NAMALWA (cell line): ENCODE measurements around the gene PCSK4.
A peak's percentile ranks its signal among the peaks of the same experiment; 100 is the strongest.

ENCODE experiments used
- DNase-seq: peaks from one replicate; pipeline ENCODE4 v3.0.0-alpha.2; 2015; ENCODE audit warnings: low spot score

PCSK4 gene

GRCh38 chr19:1470305-1471009 is 19.7 kb downstream of the PCSK4 start:
- peak; percentile 80 for DNase-seq

- DNase-seq: no peak
Observed at GRCh38 chr19:1470055-1470304, 20.2 kb downstream of the PCSK4 start.

- no peak for DNase-seq
Observed at GRCh38 chr19:1469255-1470054, 20.7 kb downstream of the PCSK4 start.

- DNase-seq: no peak
Observed at GRCh38 chr19:1468821-1469254, 21.3 kb downstream of the PCSK4 start.

GRCh38 chr19:1468274-1468820 is 21.8 kb downstream of the PCSK4 start:
- DNase-seq: no peak

GRCh38 chr19:1467490-1468273 is 22.5 kb downstream of the PCSK4 start:
- DNase-seq: no peak

GRCh38 chr19:1467215-1467489 is 23.0 kb downstream of the PCSK4 start:
- no peak for DNase-seq

GRCh38 chr19:1466461-1467214 is 23.5 kb downstream of the PCSK4 start:
- no peak for DNase-seq

- DNase-seq: no peak
Observed at GRCh38 chr19:1466018-1466460, 24.1 kb downstream of the PCSK4 start.

- no peak for DNase-seq
Observed at GRCh38 chr19:1465191-1466016, 24.7 kb downstream of the PCSK4 start.

- DNase-seq: no peak
Observed at GRCh38 chr19:1461862-1462261, 28.3 kb downstream of the PCSK4 start.

GRCh38 chr19:1460033-1460995 is 29.8 kb downstream of the PCSK4 start:
- DNase-seq: no peak

GRCh38 chr19:1459479-1459878 is 30.7 kb downstream of the PCSK4 start:
- no peak for DNase-seq

- DNase-seq: no peak
Observed at GRCh38 chr19:1457892-1458291, 32.3 kb downstream of the PCSK4 start.

GRCh38 chr19:1457031-1457739 is 33.0 kb downstream of the PCSK4 start:
- no peak for DNase-seq

- DNase-seq: no peak
Observed at GRCh38 chr19:1456121-1456900, 33.8 kb downstream of the PCSK4 start.

- peak; percentile 98 for DNase-seq
Observed at GRCh38 chr19:1455336-1456120, 34.6 kb downstream of the PCSK4 start.

GRCh38 chr19:1455002-1455335 is 35.2 kb downstream of the PCSK4 start:
- peak; percentile 88 for DNase-seq
